Stomach (tissue), 4 donors: ENCODE results near the gene PKHD1.

ENCODE experiments used
- POLR2A ChIP-seq, 4 donors: fragments of 450-650 bp; IDR thresholded peaks; one replicate each; pipeline ENCODE4 v1.6.1; 2016; ENCODE audit warnings: antibody characterized with exemption in 4 of 4, control low read depth in 2 of 4, mild to moderate bottlenecking in 1 of 4, moderate library complexity in 1 of 4
- POLR2AphosphoS5 ChIP-seq, 3 donors: sonication (generic); formaldehyde crosslinking; IDR thresholded peaks; one replicate each; pipeline ENCODE4 v1.6.1; 2016; ENCODE audit warnings: antibody characterized with exemption in 3 of 3
- TF ChIP-seq, protein P1 (sequence below), 7 experiments: fragments of 450-650 bp in 4 of 7; fragments of 200-600 bp in 3 of 7; sonication (generic) in 3 of 7; IDR thresholded peaks; one replicate each; pipeline ENCODE4 v1.5.1; 2016 to 2019; ENCODE audit warnings: antibody characterized with exemption in 7 of 7, control low read depth in 2 of 7, mild to moderate bottlenecking in 1 of 7

DNA sequence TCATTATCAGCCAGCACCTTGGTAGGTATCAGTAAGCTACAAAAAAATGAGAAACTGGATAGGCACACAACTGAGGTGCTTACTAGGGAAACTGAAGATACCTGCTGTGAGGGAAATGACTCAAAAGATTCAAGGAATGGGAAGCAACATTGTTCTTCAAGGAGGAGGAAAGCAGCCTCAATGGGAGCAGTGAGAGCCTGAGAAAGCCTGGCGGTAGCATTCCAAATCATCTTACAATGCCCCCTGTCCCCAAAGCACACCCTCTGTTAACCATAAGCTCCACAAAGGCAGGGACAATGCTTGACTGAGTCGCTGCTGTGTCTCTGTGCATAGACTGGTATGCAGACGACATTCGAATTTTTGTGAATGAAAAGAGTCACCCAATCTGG lies 10.6 kb downstream of the PKHD1 start:
- TF ChIP-seq, protein P1, sequence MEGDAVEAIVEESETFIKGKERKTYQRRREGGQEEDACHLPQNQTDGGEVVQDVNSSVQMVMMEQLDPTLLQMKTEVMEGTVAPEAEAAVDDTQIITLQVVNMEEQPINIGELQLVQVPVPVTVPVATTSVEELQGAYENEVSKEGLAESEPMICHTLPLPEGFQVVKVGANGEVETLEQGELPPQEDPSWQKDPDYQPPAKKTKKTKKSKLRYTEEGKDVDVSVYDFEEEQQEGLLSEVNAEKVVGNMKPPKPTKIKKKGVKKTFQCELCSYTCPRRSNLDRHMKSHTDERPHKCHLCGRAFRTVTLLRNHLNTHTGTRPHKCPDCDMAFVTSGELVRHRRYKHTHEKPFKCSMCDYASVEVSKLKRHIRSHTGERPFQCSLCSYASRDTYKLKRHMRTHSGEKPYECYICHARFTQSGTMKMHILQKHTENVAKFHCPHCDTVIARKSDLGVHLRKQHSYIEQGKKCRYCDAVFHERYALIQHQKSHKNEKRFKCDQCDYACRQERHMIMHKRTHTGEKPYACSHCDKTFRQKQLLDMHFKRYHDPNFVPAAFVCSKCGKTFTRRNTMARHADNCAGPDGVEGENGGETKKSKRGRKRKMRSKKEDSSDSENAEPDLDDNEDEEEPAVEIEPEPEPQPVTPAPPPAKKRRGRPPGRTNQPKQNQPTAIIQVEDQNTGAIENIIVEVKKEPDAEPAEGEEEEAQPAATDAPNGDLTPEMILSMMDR (IDR thresholded peaks at IDR 0.05) = no peak
- no peak for TF ChIP-seq POLR2A (IDR thresholded peaks at IDR 0.05)
- no peak for TF ChIP-seq POLR2AphosphoS5 (IDR thresholded peaks at IDR 0.05)
